IPS DF 6.9 (cell line): Measurements from ENCODE around the gene SLC2A4.
"Not testable (repeated sequence)": the region's sequence is repeated elsewhere in the genome, so short reads cannot be mapped to it uniquely, and the experiment has no call there.

Experiments used
- DNase-seq: peaks from one replicate; pipeline ENCODE4 v3.0.0-alpha.2; 2013; ENCODE audit warnings: low read depth, low spot score
- H3K27ac ChIP-seq: one replicate; pipeline ENCODE4 v1.5.1; 2013; ENCODE audit warnings: low read length, control low read depth
- H3K27me3 ChIP-seq: 2 replicates; pipeline ENCODE4 v1.6.1; 2013; ENCODE audit warnings: mild to moderate bottlenecking, low read length; ENCODE audit not compliant: control insufficient read depth, insufficient read depth
- H3K36me3 ChIP-seq: 2 replicates; pipeline ENCODE4 v1.6.1; 2013; ENCODE audit warnings: low read length; ENCODE audit not compliant: control insufficient read depth, insufficient read depth
- H3K4me1 ChIP-seq: 2 replicates; pipeline ENCODE4 v1.6.1; 2013; ENCODE audit warnings: low read length; ENCODE audit not compliant: control insufficient read depth, insufficient read depth
- H3K4me3 ChIP-seq: 2 replicates; pipeline ENCODE4 v1.5.1; 2013; ENCODE audit warnings: mild to moderate bottlenecking, low read length
- H3K9me3 ChIP-seq: 2 replicates; pipeline ENCODE4 v1.6.1; 2013; ENCODE audit warnings: low read length, inconsistent platforms; ENCODE audit not compliant: control insufficient read depth, insufficient read depth
- WGBS: extraction: QIAGEN DNeasy Blood & Tissue Kit; methylation state at CpG from one replicate; pipeline ENCODE4 v1.1.7; 2013; ENCODE audit warnings: mixed read lengths, missing lambda C conversion rate; ENCODE audit not compliant: insufficient read length, insufficient coverage; 5-methylcytosine and 5-hydroxymethylcytosine counted together

SLC2A4 gene

DNA sequence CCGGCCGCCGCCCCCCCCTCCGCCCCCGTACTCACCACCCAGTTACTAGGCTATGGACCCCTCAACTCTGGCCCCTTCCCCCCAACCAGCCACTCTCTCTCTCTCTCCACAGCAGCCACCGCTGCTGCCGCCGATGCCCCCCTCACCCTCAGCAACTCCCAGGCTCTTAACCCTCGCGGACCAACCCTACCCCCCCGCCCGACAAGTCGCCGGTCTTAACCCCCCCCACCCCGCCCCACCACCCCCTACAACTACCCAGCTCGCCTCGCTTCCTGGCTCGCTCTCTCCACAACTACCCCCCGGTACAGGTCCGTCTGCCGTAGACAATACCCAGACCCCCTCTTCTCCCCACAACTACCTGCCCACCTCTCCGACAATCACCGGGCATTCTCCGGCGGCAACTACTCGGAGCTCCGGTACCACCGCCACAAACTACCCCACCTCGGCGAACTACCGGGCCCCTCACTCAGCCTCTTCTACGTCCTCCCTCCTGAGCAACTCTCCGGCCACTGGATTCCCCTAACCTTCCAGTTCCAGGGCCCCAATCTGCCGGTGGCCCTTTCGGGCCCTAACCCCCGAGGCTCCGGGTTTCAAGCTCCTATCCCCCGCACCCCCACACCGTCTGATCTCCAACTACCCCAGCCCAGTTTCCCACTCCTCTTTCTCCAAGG is 43.0 kb upstream of the SLC2A4 start:
- H3K9me3 ChIP-seq, result no peaks in the 10 kb centered on the region
- peaks cover 16% of the 10 kb centered on the region for H3K36me3 ChIP-seq
- no peak for DNase-seq
- H3K27ac ChIP-seq, result no peak overlapping the region
- H3K4me1 ChIP-seq, result peaks cover 2% of the 10 kb centered on the region; the same call in 1 of the 2 replicates
- WGBS, result no CpG with 5 or more reads among the region's 39 CpGs
- peak overlapping the region; percentile 95 for H3K4me3 ChIP-seq
- H3K27me3 ChIP-seq, result no peaks in the 10 kb centered on the region

DNA sequence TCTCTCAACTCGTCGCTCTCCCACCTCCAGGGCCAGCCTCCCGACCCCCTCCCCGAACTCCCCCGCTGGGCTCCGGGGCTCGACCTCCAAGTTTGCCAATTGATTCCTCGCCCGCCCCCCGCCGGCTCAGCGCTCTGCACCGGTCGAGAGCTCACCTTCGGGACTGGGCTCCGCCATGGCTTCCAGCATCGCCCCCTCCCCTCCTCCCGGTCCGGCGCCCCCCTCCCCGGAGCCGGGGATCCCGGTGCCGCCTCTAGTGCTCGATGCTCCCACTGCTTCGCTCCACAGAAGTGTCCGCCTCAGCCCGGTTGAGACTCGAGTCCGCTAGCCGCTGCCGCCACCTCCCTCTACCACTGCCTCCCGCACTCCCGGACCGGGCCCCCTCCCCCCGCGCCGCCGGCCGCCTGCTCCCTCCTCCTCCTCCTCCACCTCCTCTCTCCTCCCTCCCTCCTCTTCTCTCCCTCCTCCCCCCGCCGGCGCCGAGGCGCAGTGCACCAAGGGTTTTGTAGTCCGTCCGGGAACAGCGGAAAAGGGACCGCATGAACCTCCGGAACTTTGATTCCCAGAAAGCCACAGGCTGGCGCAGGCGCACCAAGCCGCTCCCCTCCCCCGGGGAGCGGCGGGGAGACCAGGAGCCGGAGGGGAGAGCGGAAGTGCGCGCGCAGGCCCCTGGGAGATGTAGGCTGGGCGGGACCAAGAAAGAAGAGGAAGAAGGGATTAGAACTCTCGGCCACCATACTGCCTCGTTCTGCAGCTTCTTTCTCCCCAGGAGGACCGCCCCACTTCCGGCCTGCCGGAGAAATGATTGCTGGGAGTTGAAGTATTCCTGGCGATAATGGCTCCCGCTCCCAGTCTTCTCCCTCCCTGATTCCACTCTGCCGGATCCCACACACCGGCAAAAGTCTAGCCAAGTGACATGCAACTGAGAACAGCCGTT is 42.2 kb upstream of the SLC2A4 start, which contains the start of gene PHF23:
PHF23 (minus strand) TSS at position 367 of the 937 bp plus-strand sequence; CDS start at position 189, 178 bp downstream.
- WGBS, result no CpG with 5 or more reads among the region's 72 CpGs
- Histone ChIP-seq H3K9me3 (no peaks in the 10 kb centered on the region), H3K4me1 (peaks cover 2% of the 10 kb centered on the region; the same call in 1 of the 2 replicates), H3K4me3 (peak within 1 kb of the TSS; percentile 95), H3K27me3 (no peaks in the 10 kb centered on the region), H3K36me3 (peaks cover 20% of the 10 kb centered on the region), H3K27ac (no peak within 1 kb of the TSS)
- DNase-seq, result peak; percentile 99

DNA sequence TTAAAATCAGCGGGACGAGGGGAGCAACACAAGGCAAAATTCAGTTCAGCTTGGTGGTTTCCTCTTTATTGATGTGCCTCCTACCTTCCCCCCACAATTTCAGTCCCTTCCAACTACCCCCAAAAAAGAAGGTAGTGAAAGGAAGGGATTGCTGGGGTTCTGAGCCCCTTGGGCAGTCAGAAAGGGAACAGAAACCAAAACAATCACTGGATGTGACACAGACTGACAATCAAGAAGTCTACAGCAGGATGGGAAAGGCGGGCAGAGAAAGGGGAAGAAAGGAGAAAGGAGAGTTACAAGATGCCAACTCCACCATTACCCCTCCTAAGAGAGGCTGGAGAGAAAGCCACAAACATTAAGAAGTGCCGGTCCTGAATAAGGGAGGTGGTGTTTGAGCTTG is 41.1 kb upstream of the SLC2A4 start:
- no CpG with 5 or more reads among the region's 4 CpGs for WGBS

DNA sequence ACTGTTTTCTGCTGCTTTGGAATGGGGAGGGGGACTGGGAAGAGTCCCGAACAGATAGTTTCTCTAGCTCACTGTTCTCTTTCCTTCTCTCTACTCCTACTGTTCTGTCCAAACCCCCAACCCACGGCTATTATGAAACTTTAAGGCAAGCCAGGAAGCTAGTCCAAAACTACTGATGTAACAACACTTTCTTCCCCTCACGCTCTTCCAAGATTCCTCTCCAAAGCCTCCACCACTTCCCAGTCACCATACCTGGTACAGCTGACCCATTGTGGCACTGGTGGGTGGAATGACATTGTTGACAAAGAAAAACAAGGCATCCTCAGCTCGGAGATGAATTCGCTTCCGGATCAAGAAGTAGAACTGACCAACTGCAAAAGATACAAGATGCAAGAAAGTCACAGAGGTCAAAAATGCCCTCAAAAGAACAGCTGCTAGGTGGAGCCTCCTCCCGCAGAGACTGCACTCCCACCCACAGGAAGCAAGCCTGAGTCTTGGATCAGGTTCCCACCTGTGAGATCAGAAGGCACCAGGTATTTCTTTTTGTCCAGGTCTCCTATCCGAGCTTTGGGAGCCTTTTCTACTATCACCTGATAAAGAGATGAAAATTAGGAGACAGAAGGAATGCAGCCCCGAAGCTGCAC is 40.3 kb upstream of the SLC2A4 start:
- no peak for DNase-seq
- Histone ChIP-seq H3K36me3 (peaks cover 11% of the 10 kb centered on the region), H3K27me3 (no peaks in the 10 kb centered on the region), H3K27ac (no peak overlapping the region), H3K9me3 (no peaks in the 10 kb centered on the region), H3K4me1 (no peaks in the 10 kb centered on the region; the same call in 1 of the 2 replicates), H3K4me3 (peak overlapping the region; percentile 84; the same call in 1 of the 2 replicates)
- no CpG with 5 or more reads among the region's 9 CpGs for WGBS

More for the DNA sequence above, 41.1 kb upstream of the SLC2A4 start:
- no peak for DNase-seq
- Histone ChIP-seq H3K4me3 (no peak overlapping the region), H3K27me3 (no peaks in the 10 kb centered on the region), H3K27ac (no peak overlapping the region), H3K9me3 (no peaks in the 10 kb centered on the region), H3K36me3 (peaks cover 19% of the 10 kb centered on the region), H3K4me1 (no peaks in the 10 kb centered on the region; the same call in 1 of the 2 replicates)

DNA sequence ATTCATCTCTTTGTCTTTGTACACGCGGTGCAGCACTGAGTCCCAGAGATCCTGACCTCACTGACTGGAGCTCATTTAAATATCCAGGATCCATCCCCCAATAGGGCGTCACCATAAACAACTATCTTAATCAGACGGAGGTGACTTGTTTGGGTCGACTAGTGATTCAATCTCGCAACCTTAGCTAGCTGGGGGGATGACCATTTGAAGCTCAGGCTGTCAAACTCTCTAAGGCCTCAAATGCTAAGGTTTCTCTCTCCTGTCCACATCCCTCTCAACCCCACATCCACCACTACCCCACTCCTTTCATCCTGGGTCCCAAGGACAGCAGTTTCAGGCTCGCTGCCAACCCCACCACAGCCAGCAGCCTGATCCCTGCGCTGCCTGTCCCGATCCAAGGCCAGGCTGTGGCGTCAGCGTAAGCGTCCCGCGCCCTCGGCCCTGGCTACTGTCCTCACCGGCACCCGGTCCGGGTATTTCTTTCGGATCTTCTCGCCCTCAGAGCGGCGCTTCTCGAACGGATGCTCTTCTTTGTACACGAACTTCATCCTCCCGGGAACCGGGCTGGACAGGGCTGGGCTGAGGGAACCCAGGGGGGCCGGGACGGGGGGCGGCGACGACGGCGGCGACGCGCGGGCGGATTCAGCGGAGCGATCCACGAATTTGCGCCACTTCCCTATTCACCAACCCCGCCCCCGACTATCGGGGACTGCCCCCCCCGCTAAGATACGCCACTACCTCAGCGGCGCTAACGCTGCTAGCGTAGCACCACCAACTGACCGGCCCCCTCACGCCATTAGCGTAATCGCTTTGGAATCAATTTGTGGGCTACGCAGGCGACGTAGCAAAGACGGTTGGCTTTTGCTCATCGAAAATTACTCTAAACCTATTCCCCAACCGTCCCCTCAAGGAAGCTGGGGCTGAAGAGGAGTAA is 39.5 kb upstream of the SLC2A4 start, which contains the start of gene GABARAP:
GABARAP (minus strand) TSS at position 667 of the 934 bp plus-strand sequence; CDS start at position 548, 119 bp downstream.
- no peak for DNase-seq
- peaks cover 4% of the 10 kb centered on the region; the same call in 1 of the 2 replicates for H3K36me3 ChIP-seq
- no CpG with 5 or more reads among the region's 62 CpGs for WGBS

DNA sequence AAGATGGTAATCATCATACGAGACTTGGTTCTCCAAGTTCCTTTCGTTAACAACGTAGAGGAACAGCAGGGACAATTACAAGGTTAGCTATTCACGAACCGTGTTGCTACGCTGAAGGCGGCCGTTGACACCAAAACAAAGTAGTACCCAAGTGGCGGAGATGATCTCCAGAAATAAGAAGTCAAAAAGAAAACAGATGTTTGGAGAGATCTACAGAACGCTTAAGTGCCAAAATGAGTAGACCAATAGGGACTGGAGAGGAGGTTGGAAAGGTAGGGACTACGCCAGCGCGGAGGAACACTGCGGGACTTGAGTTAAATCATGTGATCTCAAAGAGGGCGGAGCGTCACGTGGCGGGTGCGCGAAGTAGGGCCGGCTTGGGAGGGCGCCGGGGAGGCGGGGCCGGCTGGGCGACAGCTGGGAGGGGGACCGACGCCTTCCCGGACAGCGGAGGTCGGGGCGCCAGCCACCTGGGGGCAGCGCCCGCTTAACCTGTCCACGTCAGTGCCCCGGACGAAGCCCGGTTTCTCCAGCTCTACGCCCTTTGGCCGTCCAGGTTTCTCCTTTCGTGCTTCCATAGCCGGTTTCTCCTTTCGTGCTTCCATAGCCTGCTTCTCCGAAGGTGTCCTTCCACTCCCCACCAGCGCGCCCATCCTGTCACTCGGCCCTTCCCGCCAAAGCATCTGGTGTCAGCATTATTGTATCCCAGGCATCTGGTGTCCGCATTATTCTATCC is 38.6 kb upstream of the SLC2A4 start:
- H3K27ac ChIP-seq, result no peak overlapping the region
- no peak for DNase-seq
- H3K4me3 ChIP-seq, result peak overlapping the region; percentile 84; the same call in 1 of the 2 replicates
- no peaks in the 10 kb centered on the region for H3K9me3 ChIP-seq
- no peaks in the 10 kb centered on the region; the same call in 1 of the 2 replicates for H3K4me1 ChIP-seq
- peaks cover 4% of the 10 kb centered on the region; the same call in 1 of the 2 replicates for H3K36me3 ChIP-seq
- no CpG with 5 or more reads among the region's 49 CpGs for WGBS
- no peaks in the 10 kb centered on the region for H3K27me3 ChIP-seq

More for the DNA sequence above, 39.5 kb upstream of the SLC2A4 start, which contains the start of gene GABARAP:
- Histone ChIP-seq H3K4me3 (peak within 1 kb of the TSS; percentile 84), H3K27ac (no peak within 1 kb of the TSS), H3K4me1 (no peaks in the 10 kb centered on the region; the same call in 1 of the 2 replicates), H3K9me3 (no peaks in the 10 kb centered on the region), H3K27me3 (no peaks in the 10 kb centered on the region)

DNA sequence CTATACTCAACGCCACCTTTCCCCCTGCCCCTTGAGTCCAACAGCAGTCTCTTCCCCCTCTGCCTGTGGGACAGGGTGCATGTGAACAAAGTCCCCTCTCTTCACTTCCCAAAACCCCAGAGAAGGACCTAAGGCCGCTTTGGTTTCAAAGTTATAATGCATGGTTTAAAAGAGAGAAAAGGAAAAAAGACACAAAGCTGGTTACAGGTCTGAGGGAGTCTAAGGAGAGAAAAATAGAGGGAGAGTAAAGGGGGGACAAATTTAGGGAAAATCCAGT is 38.1 kb upstream of the SLC2A4 start:
- Histone ChIP-seq H3K4me3 (peak overlapping the region; percentile 13; the same call in 1 of the 2 replicates), H3K4me1 (no peaks in the 10 kb centered on the region; the same call in 1 of the 2 replicates), H3K27me3 (no peaks in the 10 kb centered on the region), H3K9me3 (no peaks in the 10 kb centered on the region), H3K27ac (no peak overlapping the region), H3K36me3 (peaks cover 4% of the 10 kb centered on the region; the same call in 1 of the 2 replicates)
- WGBS, result no CpG with 5 or more reads among the region's 2 CpGs
- DNase-seq, result no peak

DNA sequence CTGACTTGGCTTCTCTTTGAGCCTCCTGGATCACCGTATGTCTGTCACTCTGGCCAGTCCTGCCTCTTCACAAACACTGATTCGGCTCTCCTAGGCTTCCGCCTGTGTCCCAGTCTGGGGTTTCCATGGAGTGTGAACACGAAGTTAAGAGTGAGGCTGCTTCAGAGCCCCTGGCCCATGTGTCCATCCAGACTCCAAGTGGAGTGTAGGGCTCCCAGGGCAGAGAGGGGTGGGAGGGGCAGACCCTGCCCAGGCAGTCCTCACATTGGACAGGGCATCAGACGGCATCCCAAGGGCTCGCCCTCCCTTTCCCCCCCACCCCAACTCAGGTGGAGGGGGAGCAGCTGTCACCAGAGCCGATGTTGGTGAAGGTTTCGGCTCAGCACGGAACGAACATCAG is 37.7 kb upstream of the SLC2A4 start:
- H3K36me3 ChIP-seq, H3K27ac ChIP-seq, H3K4me3 ChIP-seq, H3K9me3 ChIP-seq, DNase-seq, H3K27me3 ChIP-seq, H3K4me1 ChIP-seq: not testable (repeated sequence)
- no CpG with 5 or more reads among the region's 10 CpGs for WGBS

DNA sequence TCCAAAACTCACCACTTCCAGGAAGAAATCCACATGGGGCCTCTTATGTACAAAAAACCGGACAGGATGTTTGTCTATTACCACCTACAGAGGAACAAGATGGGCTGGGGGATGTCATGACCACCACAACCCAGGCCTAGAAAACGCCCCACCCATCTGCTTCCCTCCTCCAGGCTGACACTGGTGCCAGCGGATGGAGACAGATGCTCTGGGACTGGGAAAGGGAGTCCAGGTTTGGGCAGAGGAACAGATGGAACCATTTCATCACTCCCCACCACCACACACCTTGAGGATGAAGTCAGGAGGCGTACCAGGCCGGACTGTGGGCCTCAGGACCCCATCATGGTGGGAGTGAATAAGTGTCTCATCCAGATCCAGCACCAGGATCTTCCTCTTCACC is 34.7 kb upstream of the SLC2A4 start:
- no peaks in the 10 kb centered on the region for H3K9me3 ChIP-seq
- no peaks in the 10 kb centered on the region for H3K4me1 ChIP-seq
- H3K27me3 ChIP-seq, result no peaks in the 10 kb centered on the region
- H3K36me3 ChIP-seq, result peaks cover 4% of the 10 kb centered on the region; the same call in 1 of the 2 replicates
- no peak overlapping the region for H3K4me3 ChIP-seq
- H3K27ac ChIP-seq, result no peak overlapping the region
- DNase-seq, result no peak
- no CpG with 5 or more reads among the region's 5 CpGs for WGBS
